Left lung (tissue), 10 donors: ENCODE measurements around the gene NOL4L. TPM values are rescaled to one million over a fixed set of nuclear protein-coding genes. Genes with fewer than 3 reads are reported as not detected.

ENCODE experiments used
- ATAC-seq: fragments of 200-7000 bp; cut with Tn5 transposase; one replicate; pipeline ENCODE4 v1.9.1; 2020; ENCODE audit warnings: moderate library complexity
- DNase-seq, 4 donors: peaks; one replicate each; pipeline ENCODE4 v3.0.0-alpha.2; 2013 to 2020
- H3K27ac ChIP-seq, 2 donors: fragments of 200-600 bp; sonication (generic) in 1 of 2; one replicate each; pipeline versions ENCODE4 v1.5.0 to v1.8.0; 2020 to 2021
- H3K27me3 ChIP-seq, 2 donors: fragments of 200-600 bp; sonication (generic) in 1 of 2; one replicate each; pipeline versions ENCODE4 v1.5.0 to v1.8.0; 2020 to 2021
- H3K36me3 ChIP-seq, 2 donors: fragments of 200-600 bp; sonication (generic) in 1 of 2; one replicate each; pipeline versions ENCODE4 v1.5.0 to v1.8.0; 2020 to 2021
- H3K4me1 ChIP-seq, 2 donors: fragments of 200-600 bp; one replicate each; pipeline ENCODE4 v1.8.0; 2021
- H3K4me3 ChIP-seq, 2 donors: fragments of 200-600 bp; sonication (generic) in 1 of 2; one replicate each; pipeline versions ENCODE4 v1.5.0 to v1.8.0; 2020 to 2021; ENCODE audit warnings: mild to moderate bottlenecking in 1 of 2
- H3K9me3 ChIP-seq, 2 donors: fragments of 200-600 bp; sonication (generic) in 1 of 2; one replicate each; pipeline versions ENCODE4 v1.5.0 to v1.8.0; 2020 to 2021
- intact Hi-C, 2 donors: fragments of 100-400 bp; cut with DNase I; formaldehyde crosslinking; loops; one replicate each; pipeline versions ENCODE4 v1.11.2 to v1.14.2; 2022
- polyA plus RNA-seq, 6 donors: library from polyadenylated mRNA; unstranded; fragments of 120-200 nt; gene quantifications; one replicate each; pipeline ENCODE4 v1.2.1, GENCODE V29; 2013; ENCODE audit not compliant: insufficient read length in 6 of 6
- total RNA-seq, 2 donors: library from RNA; stranded (reverse); fragmentation: NEBNext Ultra II Directional; extraction: Animal tissue kit (Norgen Biotek cat#: 25700); gene quantifications; one replicate each; pipeline ENCODE4 v1.2.1, GENCODE V29; 2021
- TF ChIP-seq, protein P1 (sequence below), 2 donors: fragments of 200-600 bp; sonication (generic) in 1 of 2; IDR thresholded peaks; one replicate each; pipeline versions ENCODE4 v1.5.0 to v1.8.0; 2021; ENCODE audit warnings: antibody characterized with exemption in 2 of 2
- donor health status: DM: no; HTN: yes; CAD: no.
- donor health status: DM: no; HTN: no; CAD: no.

The NOL4L gene
- total and polyA plus RNA-seq, 8 donors, result 16.7 to 49.0 (median 40.7) TPM

DNA sequence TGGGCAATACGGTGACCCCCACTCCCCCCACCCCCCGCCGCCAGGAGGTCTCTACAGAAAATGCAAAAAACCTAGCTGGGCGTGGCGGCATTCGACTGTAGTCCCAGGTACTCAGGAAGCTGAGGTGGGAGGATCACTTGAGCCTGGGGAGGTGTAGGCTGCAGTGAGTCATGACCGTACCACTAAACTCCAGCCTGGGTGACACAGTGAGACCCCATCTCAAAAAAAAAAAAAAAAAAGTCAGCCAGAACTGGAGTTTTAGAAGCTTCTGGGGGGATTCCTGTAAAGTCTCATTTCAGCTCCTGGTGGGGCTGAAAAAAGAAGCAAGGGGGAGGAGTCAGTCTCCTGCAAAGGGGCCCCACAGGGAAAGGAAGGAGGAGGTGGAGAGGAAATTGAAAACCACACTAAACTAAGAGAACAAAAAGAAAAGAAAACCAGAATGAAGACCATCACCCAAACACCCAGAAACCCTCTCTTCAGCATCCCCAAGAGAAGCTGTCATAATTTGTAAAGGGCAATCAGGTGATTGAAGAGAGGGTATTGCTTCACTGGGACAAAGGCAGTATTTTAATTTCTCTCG lies 50.4 kb downstream of the NOL4L start:
- intact Hi-C loops, result no loop called here
- Histone ChIP-seq H3K4me3 (no peak overlapping the region), H3K36me3 (no peaks in the 10 kb centered on the region), H3K27ac (no peak overlapping the region), H3K4me1 (peaks cover 15 to 44% of the 10 kb centered on the region in 2 donors), H3K9me3 (no peaks in the 10 kb centered on the region), H3K27me3 (peaks cover 0 to 19% of the 10 kb centered on the region in 2 donors)
- TF ChIP-seq, protein P1, sequence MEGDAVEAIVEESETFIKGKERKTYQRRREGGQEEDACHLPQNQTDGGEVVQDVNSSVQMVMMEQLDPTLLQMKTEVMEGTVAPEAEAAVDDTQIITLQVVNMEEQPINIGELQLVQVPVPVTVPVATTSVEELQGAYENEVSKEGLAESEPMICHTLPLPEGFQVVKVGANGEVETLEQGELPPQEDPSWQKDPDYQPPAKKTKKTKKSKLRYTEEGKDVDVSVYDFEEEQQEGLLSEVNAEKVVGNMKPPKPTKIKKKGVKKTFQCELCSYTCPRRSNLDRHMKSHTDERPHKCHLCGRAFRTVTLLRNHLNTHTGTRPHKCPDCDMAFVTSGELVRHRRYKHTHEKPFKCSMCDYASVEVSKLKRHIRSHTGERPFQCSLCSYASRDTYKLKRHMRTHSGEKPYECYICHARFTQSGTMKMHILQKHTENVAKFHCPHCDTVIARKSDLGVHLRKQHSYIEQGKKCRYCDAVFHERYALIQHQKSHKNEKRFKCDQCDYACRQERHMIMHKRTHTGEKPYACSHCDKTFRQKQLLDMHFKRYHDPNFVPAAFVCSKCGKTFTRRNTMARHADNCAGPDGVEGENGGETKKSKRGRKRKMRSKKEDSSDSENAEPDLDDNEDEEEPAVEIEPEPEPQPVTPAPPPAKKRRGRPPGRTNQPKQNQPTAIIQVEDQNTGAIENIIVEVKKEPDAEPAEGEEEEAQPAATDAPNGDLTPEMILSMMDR (IDR thresholded peaks at IDR 0.05), result no peak
- DNase-seq (peak in 1 of 4 donors; percentile 7), ATAC-seq (no peak)

DNA sequence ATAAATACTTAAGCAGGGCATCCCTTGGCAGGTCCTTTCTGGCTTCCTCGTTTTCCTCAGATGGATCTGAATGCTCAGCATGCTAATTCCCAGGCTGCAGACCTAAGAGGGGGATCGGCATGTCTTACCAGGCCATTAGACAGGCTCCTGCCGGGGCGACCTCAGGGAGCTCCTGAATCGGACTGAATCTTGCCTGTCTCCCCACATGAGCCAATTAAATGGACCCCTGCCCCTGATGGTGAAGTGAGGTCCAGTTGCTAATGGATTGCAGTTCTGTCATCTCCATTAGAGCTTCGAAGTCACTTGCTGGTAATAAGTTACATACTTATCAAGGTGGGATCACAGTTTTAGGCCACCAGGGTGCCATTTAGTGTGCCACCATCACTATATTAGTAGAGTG lies 51.4 kb downstream of the NOL4L start:
- TF ChIP-seq, protein P1 (IDR thresholded peaks at IDR 0.05), result no peak
- ATAC-seq, result no peak
- Histone ChIP-seq H3K4me1 (peaks cover 8 to 38% of the 10 kb centered on the region in 2 donors), H3K27me3 (peaks cover 0 to 16% of the 10 kb centered on the region in 2 donors), H3K4me3 (no peak overlapping the region), H3K27ac (no peak overlapping the region), H3K9me3 (no peaks in the 10 kb centered on the region), H3K36me3 (no peaks in the 10 kb centered on the region)
- intact Hi-C loops, result no loop called here
- DNase-seq, result peak in 1 of 4 donors; percentile 37

DNA sequence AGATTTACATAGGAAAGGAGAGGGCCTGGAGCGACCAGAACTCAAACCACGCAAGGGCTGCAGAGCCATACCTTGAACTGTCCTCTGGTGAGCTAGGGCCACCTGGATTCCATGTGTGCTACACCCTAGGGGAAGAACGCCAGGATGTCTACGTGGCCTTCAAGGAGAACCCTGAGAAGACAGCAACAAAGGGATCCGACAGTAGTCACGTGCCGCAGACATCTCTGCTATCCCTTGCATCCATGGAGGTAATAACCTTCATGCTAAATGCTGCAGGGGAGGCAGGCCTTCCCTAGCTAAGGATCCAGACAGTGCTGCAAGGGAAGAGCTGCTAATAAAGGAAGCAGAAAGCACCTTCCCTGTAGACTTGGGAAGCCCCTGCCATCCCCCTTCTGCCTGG lies 52.9 kb downstream of the NOL4L start:
- peak in 1 of 4 donors; percentile 5 for DNase-seq
- intact Hi-C loops, result no loop called here
- TF ChIP-seq, protein P1 (IDR thresholded peaks at IDR 0.05), result no peak

DNA sequence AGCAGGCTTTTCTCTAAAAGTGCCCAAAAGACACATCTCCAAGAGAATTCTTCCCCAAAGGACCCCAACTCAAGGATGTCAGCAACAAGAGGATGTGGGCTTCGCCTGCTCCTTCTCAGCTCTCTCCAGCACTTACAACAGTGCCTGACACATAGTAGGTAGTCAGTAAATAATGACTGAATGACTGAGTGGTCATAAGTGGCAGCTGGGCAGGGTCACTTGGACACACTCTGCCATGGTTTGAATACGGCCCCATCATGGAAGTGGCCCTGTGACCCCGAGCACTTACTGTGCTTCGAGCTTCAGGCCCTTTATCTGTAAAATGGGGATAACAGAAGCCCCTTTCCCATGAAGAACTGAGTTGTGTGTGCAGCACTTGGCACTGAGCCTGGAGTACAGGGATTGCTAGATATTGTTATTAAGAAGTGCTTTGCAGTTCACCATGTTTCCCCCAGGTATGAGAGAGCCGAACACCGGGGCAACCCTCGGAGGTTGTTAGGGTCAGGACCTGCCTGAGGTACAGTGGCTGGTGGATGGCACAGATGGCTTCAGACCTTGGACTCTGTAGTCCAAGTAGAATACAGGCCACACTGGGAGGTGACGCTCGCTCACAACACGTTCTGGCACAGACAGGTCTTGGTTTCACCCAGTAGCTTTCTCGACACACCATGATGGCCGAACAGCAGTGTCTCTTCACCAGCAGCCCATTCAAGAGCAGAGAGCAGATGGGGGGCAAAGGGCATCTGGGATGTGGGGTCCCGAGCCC lies 56.0 kb downstream of the NOL4L start:
- Histone ChIP-seq H3K4me3 (no peak overlapping the region), H3K36me3 (no peaks in the 10 kb centered on the region), H3K27ac (no peak overlapping the region), H3K4me1 (peaks cover 4 to 34% of the 10 kb centered on the region in 2 donors), H3K27me3 (peaks cover 0 to 17% of the 10 kb centered on the region in 2 donors), H3K9me3 (no peaks in the 10 kb centered on the region)
- DNase-seq (peak in 1 of 4 donors; percentile 38), ATAC-seq (no peak)
- TF ChIP-seq, protein P1 (IDR thresholded peaks at IDR 0.05), result no peak
- intact Hi-C loops, result no loop called here

More for the DNA sequence above, 52.9 kb downstream of the NOL4L start:
- Histone ChIP-seq H3K27me3 (peaks cover 0 to 18% of the 10 kb centered on the region in 2 donors), H3K9me3 (no peaks in the 10 kb centered on the region), H3K27ac (no peak overlapping the region), H3K36me3 (no peaks in the 10 kb centered on the region), H3K4me1 (peaks cover 3 to 38% of the 10 kb centered on the region in 2 donors), H3K4me3 (no peak overlapping the region)
- ATAC-seq, result no peak

DNA sequence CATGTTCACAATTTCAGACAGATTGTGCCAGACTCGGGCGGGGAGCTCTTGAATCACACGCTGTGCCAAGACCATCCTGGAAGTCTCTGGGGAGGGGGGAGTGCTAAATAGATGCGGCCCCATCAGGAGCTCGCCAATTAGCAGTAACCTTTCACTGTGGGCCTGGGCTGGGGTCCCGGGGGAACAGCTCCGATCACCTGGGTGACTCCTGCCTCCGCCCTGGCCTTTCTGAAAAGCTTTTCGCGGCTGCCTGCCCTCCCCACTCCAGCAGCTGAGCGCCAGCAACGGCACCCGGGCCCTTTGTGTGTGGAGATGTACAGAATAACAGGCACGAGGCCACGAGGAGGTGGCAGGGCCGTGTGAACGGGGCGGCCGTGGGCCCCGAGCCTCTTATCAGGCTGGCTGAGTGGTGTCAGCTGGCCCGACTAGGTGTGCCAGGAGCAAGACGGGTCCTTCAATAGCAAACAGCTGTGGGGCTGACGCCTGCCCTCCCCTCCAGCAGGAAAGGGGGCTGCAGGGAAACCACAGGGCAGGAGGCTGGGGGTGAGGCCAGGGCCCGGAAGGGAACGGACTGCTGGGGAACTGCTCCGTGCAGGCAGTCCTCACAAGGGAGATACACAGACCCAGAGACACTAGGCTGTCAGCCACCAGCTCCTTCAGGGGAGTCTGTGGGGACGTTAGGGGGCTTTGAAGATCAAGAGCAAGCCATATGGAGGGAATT lies 56.8 kb downstream of the NOL4L start:
- H3K27ac ChIP-seq, result no peak overlapping the region
- peaks cover 4 to 34% of the 10 kb centered on the region in 2 donors for H3K4me1 ChIP-seq
- intact Hi-C loops, result no loop called here
- no peaks in the 10 kb centered on the region for H3K36me3 ChIP-seq
- ATAC-seq (peak; percentile 56), DNase-seq (peak in 2 of 4 donors; percentile 71 to 78)
- H3K9me3 ChIP-seq, result no peaks in the 10 kb centered on the region
- TF ChIP-seq, protein P1 (IDR thresholded peaks at IDR 0.05), result no peak
- no peak overlapping the region for H3K4me3 ChIP-seq
- H3K27me3 ChIP-seq, result peaks cover 0 to 17% of the 10 kb centered on the region in 2 donors
